Central memory CD8-positive, alpha-beta T cell (primary cell): Measurements from ENCODE around the gene LY6G5C.

Experiments used
- ATAC-seq: fragments of 150-1000 bp; cut with Tn5 transposase; replicated peaks from 2 replicates; pipeline ENCODE4 v1.10.0; 2022; ENCODE audit warnings: mild to moderate bottlenecking, moderate FRiP score, moderate number of reproducible peaks; ENCODE audit not compliant: poor library complexity, severe bottlenecking; ENCODE audit errors: extremely low read depth
- DNase-seq, 2 donors: peaks; one replicate each; pipeline ENCODE4 v3.0.0; 2021; ENCODE audit warnings: low spot score in 2 of 2
- H3K27ac Mint-ChIP-seq: one replicate; pipeline ENCODE4 v1.8.0; 2022; ENCODE audit warnings: low read depth, mild to moderate bottlenecking, moderate library complexity, mixed read lengths
- H3K27me3 Mint-ChIP-seq: one replicate; pipeline ENCODE4 v1.8.0; 2022; ENCODE audit warnings: mixed read lengths
- H3K36me3 Mint-ChIP-seq: one replicate; pipeline ENCODE4 v1.8.0; 2022; ENCODE audit warnings: mild to moderate bottlenecking, moderate library complexity, mixed read lengths; ENCODE audit not compliant: insufficient read depth
- H3K4me1 Mint-ChIP-seq: one replicate; pipeline ENCODE4 v1.8.0; 2022; ENCODE audit warnings: mixed read lengths
- H3K4me3 Mint-ChIP-seq: one replicate; pipeline ENCODE4 v1.8.0; 2022; ENCODE audit warnings: mild to moderate bottlenecking, moderate library complexity, mixed read lengths
- H3K9me3 Mint-ChIP-seq: one replicate; pipeline ENCODE4 v1.8.0; 2022; ENCODE audit warnings: mixed read lengths

The LY6G5C gene

GRCh38 chr6:31676904-31677303 is 4.0 kb downstream of the LY6G5C start:
- peaks cover 23% of the 10 kb centered on the region for H3K4me1 Mint-ChIP-seq
- no peaks in the 10 kb centered on the region for H3K27me3 Mint-ChIP-seq
- no peak for ATAC-seq
- no peak for DNase-seq
- H3K4me3 Mint-ChIP-seq = no peak overlapping the region
- H3K9me3 Mint-ChIP-seq = no peaks in the 10 kb centered on the region
- no peak overlapping the region for H3K27ac Mint-ChIP-seq
- H3K36me3 Mint-ChIP-seq = peaks cover 12% of the 10 kb centered on the region

GRCh38 chr6:31676322-31676903 is 4.5 kb downstream of the LY6G5C start:
- no peaks in the 10 kb centered on the region for H3K27me3 Mint-ChIP-seq
- H3K36me3 Mint-ChIP-seq = peaks cover 13% of the 10 kb centered on the region
- no peaks in the 10 kb centered on the region for H3K9me3 Mint-ChIP-seq
- no peak overlapping the region for H3K4me3 Mint-ChIP-seq
- H3K4me1 Mint-ChIP-seq = peaks cover 20% of the 10 kb centered on the region
- ATAC-seq (no peak), DNase-seq (no peak)
- H3K27ac Mint-ChIP-seq = peak overlapping the region; percentile 60

GRCh38 chr6:31669676-31670075 is 11.2 kb downstream of the LY6G5C start, which contains the start of gene LY6G5B:
Gene LY6G5B (plus strand): TSS chr6:31669976. CDS start chr6:31670951, 975 bp downstream.
- Mint-ChIP-seq H3K4me3 (no peak within 1 kb of the TSS), H3K27ac (no peak within 1 kb of the TSS), H3K4me1 (peaks cover 24% of the 10 kb centered on the region), H3K36me3 (peaks cover 41% of the 10 kb centered on the region), H3K27me3 (no peaks in the 10 kb centered on the region), H3K9me3 (no peaks in the 10 kb centered on the region)
- DNase-seq (no peak), ATAC-seq (no peak)

DNA sequence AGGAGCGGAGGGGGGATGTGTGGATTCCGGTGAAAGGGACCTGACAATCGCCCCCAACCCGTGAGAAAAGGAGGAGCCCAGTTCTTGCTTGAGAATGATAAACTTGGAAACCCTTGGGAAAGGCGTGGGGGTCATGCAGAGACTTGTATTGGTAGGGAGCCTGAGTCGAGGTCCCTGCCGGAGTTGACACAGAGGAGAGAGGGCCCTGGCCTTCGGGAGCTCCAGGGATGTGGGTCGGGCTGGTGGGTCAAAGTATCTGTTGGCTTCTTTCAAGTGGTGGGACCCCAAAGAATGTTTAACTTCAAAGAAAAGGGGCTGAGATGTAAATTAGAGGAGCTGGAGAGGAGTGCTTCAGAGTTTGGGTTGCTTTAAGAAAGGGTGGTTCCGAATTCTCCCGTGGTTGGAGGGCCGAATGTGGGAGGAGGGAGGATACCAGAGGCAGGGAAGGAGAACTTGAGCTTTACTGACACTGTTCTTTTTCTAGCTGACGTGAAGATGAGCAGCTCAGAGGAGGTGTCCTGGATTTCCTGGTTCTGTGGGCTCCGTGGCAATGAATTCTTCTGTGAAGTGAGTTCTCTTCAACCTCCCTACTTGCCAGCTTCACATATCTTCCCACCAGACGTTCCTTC is 14.4 kb downstream of the LY6G5C start:
- Mint-ChIP-seq H3K9me3 (no peaks in the 10 kb centered on the region), H3K4me3 (peak overlapping the region; percentile 96), H3K36me3 (peaks cover 45% of the 10 kb centered on the region), H3K27me3 (no peaks in the 10 kb centered on the region), H3K4me1 (peaks cover 45% of the 10 kb centered on the region), H3K27ac (peak overlapping the region; percentile 94)
- DNase-seq (no peak), ATAC-seq (no peak)

DNA sequence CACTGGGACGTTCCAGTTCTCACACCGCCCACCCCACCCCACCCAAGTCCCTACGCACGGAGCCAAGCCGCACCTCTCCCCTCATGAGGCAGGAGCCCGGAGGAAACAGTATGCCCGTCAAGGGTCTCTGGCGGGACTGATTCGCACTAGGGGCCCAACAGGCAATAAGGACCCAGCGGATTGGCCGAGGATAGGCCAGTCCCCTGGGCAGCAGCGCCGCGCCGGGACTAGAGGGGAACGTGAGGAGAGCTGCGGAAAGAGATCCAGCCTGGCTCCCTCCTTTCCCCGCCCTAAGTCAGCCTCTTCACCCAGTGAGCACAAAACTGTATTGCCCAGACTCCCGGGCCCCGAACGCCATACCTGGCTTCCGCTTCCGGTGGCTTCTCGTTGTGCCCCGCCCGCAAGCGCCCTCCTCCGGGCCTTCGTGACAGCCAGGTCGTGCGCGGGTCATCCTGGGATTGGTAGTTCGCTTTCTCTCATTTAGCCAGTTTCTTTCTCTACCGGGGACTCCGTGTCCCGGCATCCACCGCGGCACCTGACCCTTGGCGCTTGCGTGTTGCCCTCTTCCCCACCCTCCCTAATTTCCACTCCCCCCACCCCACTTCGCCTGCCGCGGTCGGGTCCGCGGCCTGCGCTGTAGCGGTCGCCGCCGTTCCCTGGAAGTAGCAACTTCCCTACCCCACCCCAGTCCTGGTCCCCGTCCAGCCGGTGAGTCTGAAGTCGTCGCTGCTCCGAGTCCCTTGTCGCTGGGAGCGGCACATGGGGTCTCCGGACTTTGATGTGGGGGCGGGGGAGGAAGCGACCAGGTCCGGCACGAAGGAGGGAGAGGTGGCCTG is 15.1 kb downstream of the LY6G5C start, which contains the start of gene CSNK2B:
Gene CSNK2B, plus strand, starts transcription at position 580 of the 836 bp plus-strand sequence. CDS start 752 bp downstream, outside the sequence.
- peak; percentile 91 to 97 for DNase-seq
- H3K9me3 Mint-ChIP-seq = no peaks in the 10 kb centered on the region
- H3K4me3 Mint-ChIP-seq = peak within 1 kb of the TSS; percentile 96
- no peaks in the 10 kb centered on the region for H3K27me3 Mint-ChIP-seq
- peaks cover 47% of the 10 kb centered on the region for H3K36me3 Mint-ChIP-seq
- peak within 1 kb of the TSS; percentile 94 for H3K27ac Mint-ChIP-seq
- H3K4me1 Mint-ChIP-seq = peaks cover 53% of the 10 kb centered on the region
- peak; percentile 87 for ATAC-seq

DNA sequence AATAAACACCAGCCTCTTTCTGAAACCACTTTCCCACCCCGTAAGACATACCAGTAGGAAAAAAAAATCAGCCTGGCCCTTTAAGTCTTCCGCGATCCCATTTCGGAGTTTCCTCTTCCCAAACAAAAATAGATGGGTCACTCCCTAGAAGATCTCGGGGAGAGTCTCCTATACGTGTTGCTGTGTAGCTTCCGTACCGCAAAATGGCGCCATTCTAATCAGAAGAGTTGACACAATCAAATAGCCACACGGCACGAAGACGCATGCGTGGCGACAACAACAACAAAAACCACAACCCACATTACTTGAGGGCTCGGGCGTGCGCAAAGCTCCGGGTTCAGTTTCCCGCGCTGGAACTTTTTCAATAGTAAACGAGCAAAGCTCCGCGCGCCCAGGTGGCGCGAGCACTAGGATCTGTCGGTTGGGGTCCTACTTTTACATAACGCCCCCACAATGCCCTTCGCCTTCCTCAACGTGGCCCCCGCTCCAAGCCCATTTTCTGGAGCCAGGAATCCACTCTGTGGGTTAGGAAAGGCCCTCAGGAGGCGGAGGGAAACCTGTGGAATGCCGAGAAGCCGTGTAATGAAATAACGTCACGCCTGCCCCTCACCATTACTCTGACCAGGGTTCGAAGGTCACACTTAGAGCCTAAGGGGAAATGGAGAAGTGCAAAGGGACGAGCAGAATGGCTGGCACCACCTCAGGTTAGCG is 15.9 kb downstream of the LY6G5C start, which contains the start of gene GPANK1:
Gene GPANK1, minus strand, starts transcription at position 208 of the 711 bp plus-strand sequence. CDS start 519 bp downstream, outside the sequence.
- peak; percentile 44 for ATAC-seq
- peaks cover 42% of the 10 kb centered on the region for H3K36me3 Mint-ChIP-seq

DNA sequence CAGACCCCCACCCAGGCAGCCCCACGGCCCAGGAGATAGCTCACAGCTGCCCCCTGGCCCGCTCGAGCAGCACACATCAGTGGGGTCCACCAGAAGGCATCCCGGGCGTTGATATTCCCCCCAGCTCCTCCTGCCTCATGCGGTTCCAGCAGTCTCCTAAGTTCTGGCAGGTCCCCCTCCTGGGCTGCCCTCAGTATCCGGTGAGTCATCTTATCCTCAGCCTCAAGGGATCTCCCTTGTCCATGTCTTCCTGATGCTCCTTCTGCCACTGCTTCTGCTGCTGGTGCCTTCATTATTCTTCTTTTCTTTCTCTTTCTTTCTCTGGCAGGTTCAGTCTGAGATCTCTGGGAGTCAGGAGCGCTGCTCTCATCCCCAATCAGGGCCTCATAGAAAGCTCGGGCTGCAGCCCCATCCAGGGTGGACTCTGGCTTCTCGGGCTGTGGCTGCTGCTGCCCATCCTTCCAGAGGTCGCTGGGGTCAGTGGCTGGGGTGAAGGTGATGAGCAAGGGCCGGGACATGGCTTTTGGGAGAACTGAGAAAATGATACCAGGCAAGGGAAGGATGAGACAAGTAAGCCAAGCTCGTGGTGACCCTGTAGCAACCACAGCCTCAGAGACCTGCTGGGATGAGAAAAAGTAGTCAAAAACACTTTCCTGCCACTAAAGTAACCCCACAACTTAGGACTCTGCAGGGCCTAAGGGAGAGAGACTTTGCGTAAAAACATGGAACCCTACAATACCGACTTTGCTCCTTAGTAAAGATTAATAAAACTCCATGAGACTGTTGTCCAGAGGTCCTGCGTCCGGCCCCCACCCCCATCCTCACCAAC is 16.7 kb downstream of the LY6G5C start:
- DNase-seq (no peak), ATAC-seq (no peak)
- Mint-ChIP-seq H3K4me3 (peak overlapping the region; percentile 96), H3K27me3 (no peaks in the 10 kb centered on the region), H3K4me1 (peaks cover 65% of the 10 kb centered on the region), H3K27ac (peak overlapping the region; percentile 94), H3K9me3 (no peaks in the 10 kb centered on the region), H3K36me3 (peaks cover 37% of the 10 kb centered on the region)

More for the DNA sequence above, 15.9 kb downstream of the LY6G5C start, which contains the start of gene GPANK1:
- H3K4me3 Mint-ChIP-seq = peak within 1 kb of the TSS; percentile 96
- H3K4me1 Mint-ChIP-seq = peaks cover 57% of the 10 kb centered on the region
- H3K9me3 Mint-ChIP-seq = no peaks in the 10 kb centered on the region
- no peaks in the 10 kb centered on the region for H3K27me3 Mint-ChIP-seq
- peak within 1 kb of the TSS; percentile 94 for H3K27ac Mint-ChIP-seq
- peak; percentile 80 to 82 for DNase-seq

DNA sequence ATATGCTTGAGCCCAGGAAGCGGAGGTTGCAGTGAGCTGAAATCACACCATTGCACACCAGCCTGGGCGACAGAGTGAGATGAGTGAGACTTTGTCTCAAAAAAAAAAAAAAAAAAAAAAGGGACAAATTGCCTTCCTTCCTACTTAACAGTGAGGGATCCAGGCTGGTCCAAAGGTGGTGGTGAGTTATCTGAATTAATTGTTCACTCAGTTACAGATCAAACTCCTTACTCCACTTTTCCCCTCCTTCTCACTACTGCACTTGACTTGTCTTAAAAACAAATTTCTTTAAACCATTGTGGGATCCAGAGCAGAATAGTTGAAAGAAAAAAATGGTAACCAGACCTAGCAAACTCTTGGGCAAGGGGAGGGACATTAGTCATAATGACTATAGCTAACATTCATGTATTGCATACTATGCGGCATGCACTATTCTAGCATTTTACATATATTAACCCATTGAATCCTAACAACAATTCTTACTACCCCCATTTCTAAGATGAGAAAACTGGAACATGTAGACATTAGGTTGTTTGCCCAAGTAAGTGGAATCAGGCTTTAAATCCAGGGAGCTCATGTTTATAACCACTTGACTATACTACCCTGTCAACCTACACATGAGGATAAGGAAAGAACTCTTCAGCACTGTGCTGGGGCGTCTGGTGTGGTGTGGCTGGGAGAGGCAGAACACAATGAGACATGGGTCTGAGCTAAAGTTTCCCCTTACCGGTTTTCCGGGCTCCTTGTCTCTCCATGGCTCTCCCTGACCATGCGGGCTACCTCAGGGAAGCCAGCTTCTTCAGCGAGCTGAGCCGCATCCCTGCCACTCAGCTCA is 17.5 kb downstream of the LY6G5C start:
- Mint-ChIP-seq H3K9me3 (no peaks in the 10 kb centered on the region), H3K4me3 (peak overlapping the region; percentile 96), H3K36me3 (peaks cover 38% of the 10 kb centered on the region), H3K4me1 (peaks cover 73% of the 10 kb centered on the region), H3K27ac (peak overlapping the region; percentile 94), H3K27me3 (no peaks in the 10 kb centered on the region)
- no peak for DNase-seq
- ATAC-seq = no peak

DNA sequence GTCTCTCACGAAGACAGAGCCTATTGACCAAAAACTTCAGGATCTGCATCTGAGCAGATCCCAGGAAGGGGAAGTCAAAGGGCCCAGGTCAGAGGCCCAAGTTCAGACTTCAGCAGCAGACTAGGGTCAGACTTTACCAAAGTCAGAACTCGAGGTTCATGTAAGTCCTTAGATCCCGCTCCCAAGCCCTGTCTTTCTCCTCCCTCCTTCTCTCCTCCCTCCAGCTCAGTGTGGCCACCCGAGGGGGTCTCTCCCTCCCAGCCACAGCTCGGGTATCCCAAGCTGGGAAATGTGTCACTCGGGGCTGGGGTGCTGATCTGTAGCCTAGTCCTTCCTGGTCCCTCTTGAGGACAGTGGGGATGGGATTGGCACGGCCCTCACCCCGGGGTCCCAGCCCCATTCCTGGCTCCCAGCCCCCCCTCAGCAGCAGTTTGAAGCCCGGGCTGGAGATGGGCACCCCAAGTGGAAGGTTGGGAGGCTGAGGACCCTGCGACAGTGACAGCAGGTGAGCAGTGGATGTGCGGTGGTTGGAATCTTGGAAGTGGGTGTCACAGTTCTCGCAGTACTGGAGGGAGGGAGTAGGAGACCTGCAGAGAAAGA is 18.6 kb downstream of the LY6G5C start:
- Mint-ChIP-seq H3K27ac (no peak overlapping the region), H3K27me3 (no peaks in the 10 kb centered on the region), H3K4me3 (peak overlapping the region; percentile 96), H3K4me1 (peaks cover 76% of the 10 kb centered on the region), H3K36me3 (peaks cover 38% of the 10 kb centered on the region), H3K9me3 (no peaks in the 10 kb centered on the region)
- DNase-seq (no peak), ATAC-seq (no peak)

DNA sequence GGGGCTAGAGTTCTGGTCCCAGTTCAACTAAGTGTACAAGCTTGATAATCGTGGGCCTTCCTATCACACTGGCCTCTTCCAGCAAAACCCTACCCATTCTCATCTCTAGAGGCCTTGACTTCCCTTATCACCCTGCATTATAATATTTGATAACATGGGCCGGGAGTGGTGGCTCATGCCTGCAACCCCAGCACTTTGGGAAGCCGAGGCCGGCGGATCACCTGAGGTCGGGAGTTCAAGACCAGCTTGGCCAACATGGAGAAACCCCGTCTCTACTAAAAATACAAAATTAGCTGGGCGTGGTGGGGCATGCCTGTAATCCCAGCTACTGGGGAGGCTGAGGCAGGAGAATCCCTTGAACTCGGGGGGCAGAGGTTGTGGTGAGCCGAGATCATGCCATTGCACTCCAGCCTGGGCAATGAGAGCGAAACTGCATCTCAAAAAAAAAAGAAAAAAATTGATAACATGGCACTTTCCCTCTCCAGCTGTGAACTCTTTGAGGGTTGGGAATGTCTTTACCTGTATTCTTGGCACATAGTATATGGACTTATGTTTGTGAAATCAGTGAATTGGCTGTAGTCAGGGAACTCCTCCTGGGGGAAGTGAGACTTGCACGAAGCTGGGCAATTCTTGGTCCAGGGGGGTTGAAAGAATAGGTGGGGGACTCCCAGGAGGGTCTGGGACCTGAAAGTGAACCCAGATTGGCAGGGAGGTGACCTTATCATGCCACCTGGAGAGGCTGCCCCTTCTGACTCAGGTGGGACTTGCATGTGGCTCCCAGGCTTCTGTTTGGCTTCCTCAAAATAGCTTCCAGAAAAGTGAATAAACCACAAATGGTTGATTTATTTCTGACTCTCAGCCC is 19.4 kb downstream of the LY6G5C start:
- Mint-ChIP-seq H3K27me3 (no peaks in the 10 kb centered on the region), H3K4me3 (peak overlapping the region; percentile 90), H3K27ac (peak overlapping the region; percentile 78), H3K9me3 (no peaks in the 10 kb centered on the region), H3K4me1 (peaks cover 74% of the 10 kb centered on the region), H3K36me3 (peaks cover 38% of the 10 kb centered on the region)
- ATAC-seq = no peak
- no peak for DNase-seq
